ENCODE measurements around the gene GMCL2.
"Not testable (repeated sequence)": the region's sequence is repeated elsewhere in the genome, so short reads cannot be mapped to it uniquely, and the experiment has no call there.

The GMCL2 gene

GRCh38 chr5:178198706-178199105 is 11.5 kb upstream of the GMCL2 start:
- DNase-seq, result no peak
- in situ Hi-C loops (cut with HindIII; ENCODE audit: low pct_ligation_motif_present, low sequenced_read_pairs), result no loop called here

DNA sequence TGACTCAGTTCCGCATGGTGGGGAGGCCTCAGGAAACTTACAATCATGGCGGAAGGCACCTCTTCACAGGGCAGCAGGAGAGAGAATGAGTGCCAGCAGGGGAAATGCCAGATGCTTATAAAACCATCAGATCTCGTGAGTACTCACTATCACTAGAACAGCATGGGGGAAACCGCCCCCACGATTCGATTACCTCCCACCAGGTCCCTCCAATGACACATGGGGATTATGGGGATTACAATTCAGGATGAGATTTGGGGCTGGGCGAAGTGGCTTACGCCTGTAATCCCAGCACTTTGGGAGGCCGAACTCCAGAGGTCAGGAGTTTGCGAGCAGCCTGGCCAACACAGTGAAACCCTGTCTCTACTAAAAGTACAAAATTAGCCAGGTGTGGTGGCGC is 11.0 kb upstream of the GMCL2 start:
- in situ Hi-C loops (cut with HindIII; ENCODE audit: low pct_ligation_motif_present, low sequenced_read_pairs); H3K4me3 ChIP-seq (ENCODE audit: low read depth, low read length); H3K27me3 ChIP-seq (replicated peaks); H3K36me3 ChIP-seq (replicated peaks); DNase-seq; H3K27ac ChIP-seq: not testable (repeated sequence)

More at GRCh38 chr5:178198706-178199105, 11.5 kb upstream of the GMCL2 start:
- Histone ChIP-seq H3K4me3 (ENCODE audit: low read depth, low read length) (no peak overlapping the region), H3K36me3 (replicated peaks) (no peaks in the 10 kb centered on the region), H3K27ac (no peak overlapping the region), H3K27me3 (replicated peaks) (peaks cover 4% of the 10 kb centered on the region)
- no peak for TF ChIP-seq CTCF (IDR thresholded peaks at IDR 0.05; ENCODE audit: low read depth, low read length, missing control alignments)

DNA sequence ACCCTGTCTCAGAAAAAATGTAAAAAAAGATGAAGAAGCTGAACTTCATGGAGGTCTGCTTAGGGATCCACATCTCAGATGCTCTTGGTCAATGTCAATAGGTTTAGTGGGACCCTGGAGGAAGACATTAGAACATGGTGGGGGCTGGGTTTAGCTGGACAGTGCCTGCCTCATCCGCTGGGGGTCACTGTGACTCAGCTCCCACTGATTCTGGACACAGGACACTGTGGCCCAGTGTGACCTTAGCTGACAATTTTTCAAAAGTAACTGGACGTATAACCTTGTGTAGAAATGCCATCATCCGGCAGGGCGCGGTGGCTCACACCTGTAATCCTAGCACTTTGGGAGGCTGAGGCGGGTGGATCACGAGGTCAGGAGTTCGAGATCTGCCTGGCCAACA is 9.8 kb upstream of the GMCL2 start:
- peaks cover 4% of the 10 kb centered on the region for H3K27me3 ChIP-seq (replicated peaks)
- TF ChIP-seq CTCF (IDR thresholded peaks at IDR 0.05; ENCODE audit: low read depth, low read length, missing control alignments), result peak; percentile 58
- no peak for DNase-seq
- no peaks in the 10 kb centered on the region for H3K36me3 ChIP-seq (replicated peaks)
- no peak overlapping the region for H3K4me3 ChIP-seq (ENCODE audit: low read depth, low read length)
- in situ Hi-C loops (cut with HindIII; ENCODE audit: low pct_ligation_motif_present, low sequenced_read_pairs), result no loop called here
- H3K27ac ChIP-seq, result no peak overlapping the region

- no peak for DNase-seq
- in situ Hi-C loops (cut with HindIII; ENCODE audit: low pct_ligation_motif_present, low sequenced_read_pairs), result no loop called here
- H3K4me3 ChIP-seq (ENCODE audit: low read depth, low read length), result no peak overlapping the region
- peaks cover 4% of the 10 kb centered on the region for H3K27me3 ChIP-seq (replicated peaks)
- no peak for TF ChIP-seq CTCF (IDR thresholded peaks at IDR 0.05; ENCODE audit: low read depth, low read length, missing control alignments)
- no peaks in the 10 kb centered on the region for H3K36me3 ChIP-seq (replicated peaks)
- no peak overlapping the region for H3K27ac ChIP-seq
Observed at GRCh38 chr5:178196281-178196812, 9.2 kb upstream of the GMCL2 start.

- H3K27ac ChIP-seq, result no peak overlapping the region
- in situ Hi-C loops (cut with HindIII; ENCODE audit: low pct_ligation_motif_present, low sequenced_read_pairs), result no loop called here
- H3K27me3 ChIP-seq (replicated peaks), result peaks cover 4% of the 10 kb centered on the region
- no peak for TF ChIP-seq CTCF (IDR thresholded peaks at IDR 0.05; ENCODE audit: low read depth, low read length, missing control alignments)
- H3K4me3 ChIP-seq (ENCODE audit: low read depth, low read length), result no peak overlapping the region
- no peaks in the 10 kb centered on the region for H3K36me3 ChIP-seq (replicated peaks)
- DNase-seq, result no peak
Observed at GRCh38 chr5:178194026-178194425, 6.9 kb upstream of the GMCL2 start.

GRCh38 chr5:178193251-178193809 is 6.2 kb upstream of the GMCL2 start:
- H3K4me3 ChIP-seq (ENCODE audit: low read depth, low read length), result no peak overlapping the region
- no peaks in the 10 kb centered on the region for H3K36me3 ChIP-seq (replicated peaks)
- DNase-seq, result no peak
- in situ Hi-C loops (cut with HindIII; ENCODE audit: low pct_ligation_motif_present, low sequenced_read_pairs), result no loop called here
- no peak for TF ChIP-seq CTCF (IDR thresholded peaks at IDR 0.05; ENCODE audit: low read depth, low read length, missing control alignments)
- no peak overlapping the region for H3K27ac ChIP-seq
- H3K27me3 ChIP-seq (replicated peaks), result peaks cover 4% of the 10 kb centered on the region

Data from brain microvascular endothelial cell (primary cell).